Neural progenitor cell (in vitro differentiated cells): ENCODE measurements around the gene CACNA1C. TPM values are rescaled to one million over a fixed set of nuclear protein-coding genes. Genes with fewer than 3 reads are reported as not detected.
A peak's percentile ranks its signal among the peaks of the same experiment; 100 is the strongest.

Source experiments
- DNase-seq: peaks from one replicate; pipeline ENCODE4 v3.0.0-alpha.2; 2016; ENCODE audit warnings: low spot score
- H2AFZ ChIP-seq: fragments of 200-600 bp; sonication (generic); replicated peaks from 2 replicates; pipeline ENCODE4 v1.6.1; 2016; ENCODE audit warnings: antibody characterized with exemption
- H3F3A ChIP-seq: fragments of 200-600 bp; sonication (generic); 2 replicates; pipeline ENCODE4 v1.6.1; 2016; ENCODE audit warnings: antibody characterized with exemption, low read depth
- H3K27ac ChIP-seq: fragments of 200-600 bp; sonication (generic); 2 replicates; pipeline ENCODE4 v1.5.1; 2016; ENCODE audit warnings: mild to moderate bottlenecking
- H3K27me3 ChIP-seq: fragments of 200-600 bp; sonication (generic); 2 replicates; pipeline ENCODE4 v1.6.1; 2016; ENCODE audit warnings: mild to moderate bottlenecking, moderate library complexity
- H3K36me3 ChIP-seq: fragments of 200-600 bp; sonication (generic); 2 replicates; pipeline ENCODE4 v1.5.1; 2016
- H3K4me1 ChIP-seq: fragments of 200-600 bp; sonication (generic); 2 replicates; pipeline ENCODE4 v1.6.1; 2016; ENCODE audit warnings: mixed run types
- H3K4me2 ChIP-seq: fragments of 200-600 bp; sonication (generic); 2 replicates; pipeline ENCODE4 v1.6.1; 2016
- H3K4me3 ChIP-seq: fragments of 200-600 bp; sonication (generic); 2 replicates; pipeline ENCODE4 v1.5.1; 2016
- H3K79me2 ChIP-seq: fragments of 200-600 bp; sonication (generic); 2 replicates; pipeline ENCODE4 v1.6.1; 2016; ENCODE audit warnings: low read depth
- H3K9ac ChIP-seq: fragments of 200-600 bp; sonication (generic); 2 replicates; pipeline ENCODE4 v1.6.1; 2016
- H3K9me3 ChIP-seq: fragments of 200-600 bp; sonication (generic); 2 replicates; pipeline ENCODE4 v1.5.1; 2016; ENCODE audit warnings: low read depth
- H4K20me1 ChIP-seq: fragments of 200-600 bp; sonication (generic); 2 replicates; pipeline ENCODE4 v1.6.1; 2016; ENCODE audit warnings: low read depth
- H3K27ac Mint-ChIP-seq: 3 replicates; pipeline ENCODE4 v1.8.0; 2021; ENCODE audit warnings: mixed read lengths
- H3K27me3 Mint-ChIP-seq: 2 replicates; pipeline ENCODE4 v1.8.0; 2022; ENCODE audit warnings: low read depth, mild to moderate bottlenecking, inconsistent platforms, moderate library complexity, mixed read lengths; ENCODE audit not compliant: insufficient read depth
- H3K36me3 Mint-ChIP-seq: 3 replicates; pipeline ENCODE4 v1.8.0; 2021; ENCODE audit warnings: mixed read lengths
- H3K4me1 Mint-ChIP-seq: 3 replicates; pipeline ENCODE4 v1.8.0; 2021; ENCODE audit warnings: mixed read lengths
- H3K4me3 Mint-ChIP-seq: 3 replicates; pipeline ENCODE4 v1.8.0; 2021; ENCODE audit warnings: mild to moderate bottlenecking, moderate library complexity, mixed read lengths
- H3K9me3 Mint-ChIP-seq: 3 replicates; pipeline ENCODE4 v1.8.0; 2020; ENCODE audit warnings: mixed read lengths
- CTCF ChIP-seq: fragments of 200-600 bp; sonication (generic); IDR thresholded peaks from 2 replicates; pipeline ENCODE4 v1.5.1; 2017; ENCODE audit warnings: antibody characterized with exemption, mild to moderate bottlenecking
- EZH2 ChIP-seq: fragments of 200-600 bp; sonication (generic); IDR thresholded peaks from 2 replicates; pipeline ENCODE4 v1.6.1; 2017; ENCODE audit warnings: antibody characterized with exemption, mild to moderate bottlenecking, moderate library complexity
- EZH2phosphoT487 ChIP-seq: fragments of 200-600 bp; sonication (generic); IDR thresholded peaks from 2 replicates; pipeline ENCODE4 v1.6.1; 2017; ENCODE audit warnings: antibody characterized with exemption
- total RNA-seq: library from RNA; depleted of rRNA; stranded (reverse); fragments of >200 nt; gene quantifications from 2 replicates; pipeline ENCODE4 v1.2.3, GENCODE V29; 2015; ENCODE audit warnings: low replicate concordance

Gene CACNA1C
- total RNA-seq, 1 donor from 2014 or later = 2.7 TPM

- no peak overlapping the region for H3K4me3 ChIP-seq
- no peak overlapping the region for H3K27ac ChIP-seq
- H3K4me3 Mint-ChIP-seq = no peak overlapping the region
- H3K27me3 ChIP-seq = no peaks in the 10 kb centered on the region
- peaks cover 2% of the 10 kb centered on the region for H3K27me3 Mint-ChIP-seq
- no peaks in the 10 kb centered on the region for H3K9me3 Mint-ChIP-seq
- no peaks in the 10 kb centered on the region for H3F3A ChIP-seq
- no peak overlapping the region for H3K4me2 ChIP-seq
- H3K27ac Mint-ChIP-seq = no peak overlapping the region
- no peaks in the 10 kb centered on the region for H4K20me1 ChIP-seq
- peak overlapping the region; percentile 1 for H2AFZ ChIP-seq
- no peaks in the 10 kb centered on the region for H3K4me1 ChIP-seq
- TF ChIP-seq CTCF = no peak
- no peak for TF ChIP-seq EZH2
- TF ChIP-seq EZH2phosphoT487 = no peak
- H3K9ac ChIP-seq = no peak overlapping the region
- peaks cover 26% of the 10 kb centered on the region for H3K4me1 Mint-ChIP-seq
- no peaks in the 10 kb centered on the region for H3K36me3 Mint-ChIP-seq
- DNase-seq = no peak
- no peaks in the 10 kb centered on the region for H3K36me3 ChIP-seq
- H3K9me3 ChIP-seq = no peaks in the 10 kb centered on the region
- H3K79me2 ChIP-seq = no peaks in the 10 kb centered on the region
Observed at GRCh38 chr12:2290516-2291065, 237.8 kb downstream of the CACNA1C start.

GRCh38 chr12:2291182-2291832 is 238.5 kb downstream of the CACNA1C start:
- H3K36me3 Mint-ChIP-seq = no peaks in the 10 kb centered on the region
- peak; percentile 57 for DNase-seq

GRCh38 chr12:2291947-2292346 is 239.2 kb downstream of the CACNA1C start:
- H3K4me2 ChIP-seq = no peak overlapping the region
- Mint-ChIP-seq H3K4me3 (no peak overlapping the region), H3K27me3 (peaks cover 2% of the 10 kb centered on the region), H3K27ac (no peak overlapping the region), H3K4me1 (peaks cover 19% of the 10 kb centered on the region), H3K9me3 (no peaks in the 10 kb centered on the region), H3K36me3 (no peaks in the 10 kb centered on the region)
- no peak overlapping the region for H3K4me3 ChIP-seq
- no peaks in the 10 kb centered on the region for H3F3A ChIP-seq
- no peak for TF ChIP-seq CTCF
- no peak for TF ChIP-seq EZH2
- TF ChIP-seq EZH2phosphoT487 = no peak
- no peaks in the 10 kb centered on the region for H4K20me1 ChIP-seq
- H3K27me3 ChIP-seq = no peaks in the 10 kb centered on the region
- H3K9ac ChIP-seq = no peak overlapping the region
- H3K36me3 ChIP-seq = no peaks in the 10 kb centered on the region
- no peaks in the 10 kb centered on the region for H3K4me1 ChIP-seq
- no peak overlapping the region for H2AFZ ChIP-seq
- H3K27ac ChIP-seq = no peak overlapping the region
- DNase-seq = no peak
- no peaks in the 10 kb centered on the region for H3K9me3 ChIP-seq
- H3K79me2 ChIP-seq = no peaks in the 10 kb centered on the region

More at GRCh38 chr12:2291182-2291832, 238.5 kb downstream of the CACNA1C start:
- TF ChIP-seq CTCF (peak; percentile 86), EZH2 (no peak)
- no peaks in the 10 kb centered on the region for H3K36me3 ChIP-seq
- Mint-ChIP-seq H3K27ac (no peak overlapping the region), H3K4me3 (no peak overlapping the region), H3K9me3 (no peaks in the 10 kb centered on the region), H3K4me1 (peaks cover 22% of the 10 kb centered on the region), H3K27me3 (peaks cover 2% of the 10 kb centered on the region)
- no peak overlapping the region for H3K27ac ChIP-seq
- H3K4me3 ChIP-seq = no peak overlapping the region
- H3K27me3 ChIP-seq = no peaks in the 10 kb centered on the region
- H2AFZ ChIP-seq = peak overlapping the region; percentile 1
- no peaks in the 10 kb centered on the region for H3K9me3 ChIP-seq
- H3K9ac ChIP-seq = no peak overlapping the region
- H3K79me2 ChIP-seq = no peaks in the 10 kb centered on the region
- no peaks in the 10 kb centered on the region for H4K20me1 ChIP-seq
- no peaks in the 10 kb centered on the region for H3F3A ChIP-seq
- H3K4me2 ChIP-seq = no peak overlapping the region
- no peaks in the 10 kb centered on the region for H3K4me1 ChIP-seq
